ENCODE data around the gene ERG. TPM values are rescaled to one million over a fixed set of nuclear protein-coding genes. Genes with fewer than 3 reads are reported as not detected.

Gene ERG
- total RNA-seq, 2 experiments from 2014 or later: not detected

GRCh38 chr21:38439426-38439825, 58.9 kb downstream of the ERG start:
- H3K36me3 Mint-ChIP-seq: no peaks in the 10 kb centered on the region
- intact Hi-C loops (cut with micrococcal nuclease): no loop called here

GRCh38 chr21:38438462-38438893, 59.8 kb downstream of the ERG start:
- no peak for DNase-seq
- Mint-ChIP-seq H3K36me3 (no peaks in the 10 kb centered on the region), H3K4me1 (ENCODE audit: low read depth) (no peaks in the 10 kb centered on the region), H3K27me3 (no peaks in the 10 kb centered on the region), H3K9me3 (no peaks in the 10 kb centered on the region), H3K4me3 (no peak overlapping the region), H3K27ac (no peak overlapping the region)
- ChIA-PET POLR2A (no interaction called here), CTCF (no interaction called here)
- intact Hi-C loops (cut with micrococcal nuclease): no loop called here

More at GRCh38 chr21:38439426-38439825, 58.9 kb downstream of the ERG start:
- Mint-ChIP-seq H3K9me3 (no peaks in the 10 kb centered on the region), H3K27ac (no peak overlapping the region), H3K4me3 (no peak overlapping the region), H3K27me3 (no peaks in the 10 kb centered on the region), H3K4me1 (ENCODE audit: low read depth) (no peaks in the 10 kb centered on the region)
- ChIA-PET CTCF (no interaction called here), POLR2A (no interaction called here)
- no peak for DNase-seq

- Mint-ChIP-seq H3K4me3 (no peak overlapping the region), H3K27me3 (no peaks in the 10 kb centered on the region), H3K4me1 (ENCODE audit: low read depth) (no peaks in the 10 kb centered on the region)
These were observed 61.9 kb downstream of the ERG start for GRCh38 chr21:38436341-38436740.

GRCh38 chr21:38434913-38435533, 63.3 kb downstream of the ERG start:
- Mint-ChIP-seq H3K4me1 (ENCODE audit: low read depth) (no peaks in the 10 kb centered on the region), H3K36me3 (no peaks in the 10 kb centered on the region), H3K27ac (no peak overlapping the region), H3K4me3 (no peak overlapping the region), H3K9me3 (no peaks in the 10 kb centered on the region), H3K27me3 (no peaks in the 10 kb centered on the region)
- ChIA-PET POLR2A (no interaction called here), CTCF (no interaction called here)
- intact Hi-C loops (cut with micrococcal nuclease): no loop called here
- no peak for DNase-seq

More at GRCh38 chr21:38436341-38436740, 61.9 kb downstream of the ERG start:
- Mint-ChIP-seq H3K36me3 (no peaks in the 10 kb centered on the region), H3K27ac (no peak overlapping the region), H3K9me3 (no peaks in the 10 kb centered on the region)
- ChIA-PET POLR2A (no interaction called here), CTCF (no interaction called here)
- DNase-seq: no peak
- intact Hi-C loops (cut with micrococcal nuclease): no loop called here

- no peaks in the 10 kb centered on the region for H3K4me1 Mint-ChIP-seq (ENCODE audit: low read depth)
- no peak overlapping the region for H3K4me3 Mint-ChIP-seq
- intact Hi-C loops (cut with micrococcal nuclease): no loop called here
- H3K27ac Mint-ChIP-seq: no peak overlapping the region
- ChIA-PET CTCF (no interaction called here), POLR2A (no interaction called here)
- no peak for DNase-seq
- H3K36me3 Mint-ChIP-seq: no peaks in the 10 kb centered on the region
- H3K27me3 Mint-ChIP-seq: no peaks in the 10 kb centered on the region
- no peaks in the 10 kb centered on the region for H3K9me3 Mint-ChIP-seq
These were observed 64.8 kb downstream of the ERG start for GRCh38 chr21:38433471-38433870.

GRCh38 chr21:38430401-38430984, 67.8 kb downstream of the ERG start:
- CTCF ChIA-PET: no interaction called here
- POLR2A ChIA-PET: no interaction called here
- H3K9me3 Mint-ChIP-seq: no peaks in the 10 kb centered on the region
- no peaks in the 10 kb centered on the region for H3K36me3 Mint-ChIP-seq
- H3K27ac Mint-ChIP-seq: no peak overlapping the region
- H3K27me3 Mint-ChIP-seq: peaks cover 2% of the 10 kb centered on the region
- DNase-seq: no peak
- no peak overlapping the region for H3K4me3 Mint-ChIP-seq
- intact Hi-C loops (cut with micrococcal nuclease): no loop called here
- no peaks in the 10 kb centered on the region for H3K4me1 Mint-ChIP-seq (ENCODE audit: low read depth)

- POLR2A ChIA-PET: no interaction called here
- no peak for DNase-seq
- Mint-ChIP-seq H3K9me3 (no peaks in the 10 kb centered on the region), H3K27ac (no peak overlapping the region), H3K4me3 (no peak overlapping the region), H3K36me3 (no peaks in the 10 kb centered on the region), H3K27me3 (peaks cover 4% of the 10 kb centered on the region), H3K4me1 (ENCODE audit: low read depth) (no peaks in the 10 kb centered on the region)
- intact Hi-C loops (cut with micrococcal nuclease): no loop called here
- CTCF ChIA-PET: no interaction called here
These were observed 69.3 kb downstream of the ERG start for GRCh38 chr21:38429011-38429410.

GRCh38 chr21:38428211-38428610, 70.1 kb downstream of the ERG start:
- Mint-ChIP-seq H3K27ac (no peak overlapping the region), H3K4me1 (ENCODE audit: low read depth) (no peaks in the 10 kb centered on the region), H3K27me3 (peaks cover 4% of the 10 kb centered on the region), H3K4me3 (no peak overlapping the region), H3K36me3 (no peaks in the 10 kb centered on the region), H3K9me3 (no peaks in the 10 kb centered on the region)
- CTCF ChIA-PET: no interaction called here
- POLR2A ChIA-PET: interaction anchor here (0.8 kb wide), 1 partner anchor 11 kb away, joined by 3 read pairs; no protein-coding TSS in a partner anchor
- intact Hi-C loops (cut with micrococcal nuclease): no loop called here
- DNase-seq: no peak

- Mint-ChIP-seq H3K27me3 (peaks cover 4% of the 10 kb centered on the region), H3K4me1 (ENCODE audit: low read depth) (no peaks in the 10 kb centered on the region), H3K27ac (no peak overlapping the region), H3K9me3 (no peaks in the 10 kb centered on the region), H3K36me3 (no peaks in the 10 kb centered on the region), H3K4me3 (no peak overlapping the region)
- POLR2A ChIA-PET: no interaction called here
- CTCF ChIA-PET: no interaction called here
- intact Hi-C loops (cut with micrococcal nuclease): no loop called here
- DNase-seq: no peak
These were observed 73.8 kb downstream of the ERG start for GRCh38 chr21:38424305-38425019.

- no peak overlapping the region for H3K4me3 Mint-ChIP-seq
- CTCF ChIA-PET: no interaction called here
- POLR2A ChIA-PET: no interaction called here
- intact Hi-C loops (cut with micrococcal nuclease): no loop called here
- H3K4me1 Mint-ChIP-seq (ENCODE audit: low read depth): no peaks in the 10 kb centered on the region
- H3K27ac Mint-ChIP-seq: no peak overlapping the region
- peaks cover 4% of the 10 kb centered on the region for H3K27me3 Mint-ChIP-seq
- H3K36me3 Mint-ChIP-seq: no peaks in the 10 kb centered on the region
- no peaks in the 10 kb centered on the region for H3K9me3 Mint-ChIP-seq
- DNase-seq: no peak
These were observed 76.2 kb downstream of the ERG start for GRCh38 chr21:38422082-38422481.

GRCh38 chr21:38420140-38420539, 78.1 kb downstream of the ERG start:
- peaks cover 2% of the 10 kb centered on the region for H3K27me3 Mint-ChIP-seq
- ChIA-PET POLR2A (no interaction called here), CTCF (no interaction called here)
- intact Hi-C loops (cut with micrococcal nuclease): no loop called here
- DNase-seq: no peak
- H3K4me1 Mint-ChIP-seq (ENCODE audit: low read depth): no peaks in the 10 kb centered on the region
- no peak overlapping the region for H3K27ac Mint-ChIP-seq
- H3K36me3 Mint-ChIP-seq: no peaks in the 10 kb centered on the region
- H3K4me3 Mint-ChIP-seq: no peak overlapping the region
- H3K9me3 Mint-ChIP-seq: no peaks in the 10 kb centered on the region

GRCh38 chr21:38417726-38418125, 80.6 kb downstream of the ERG start:
- DNase-seq: no peak
- CTCF ChIA-PET: no interaction called here
- Mint-ChIP-seq H3K27ac (no peak overlapping the region), H3K4me3 (no peak overlapping the region), H3K27me3 (peaks cover 5% of the 10 kb centered on the region), H3K9me3 (no peaks in the 10 kb centered on the region), H3K4me1 (ENCODE audit: low read depth) (no peaks in the 10 kb centered on the region), H3K36me3 (no peaks in the 10 kb centered on the region)
- POLR2A ChIA-PET: interaction anchor here (1.0 kb wide), 1 partner anchor 10 kb away, joined by 3 read pairs; no protein-coding TSS in a partner anchor
- intact Hi-C loops (cut with micrococcal nuclease): no loop called here

GRCh38 chr21:38416791-38417190, 81.5 kb downstream of the ERG start:
- H3K27me3 Mint-ChIP-seq: peaks cover 5% of the 10 kb centered on the region
- H3K4me3 Mint-ChIP-seq: no peak overlapping the region
- intact Hi-C loops (cut with micrococcal nuclease): no loop called here
- H3K9me3 Mint-ChIP-seq: peaks cover 4% of the 10 kb centered on the region
- H3K36me3 Mint-ChIP-seq: peaks cover 3% of the 10 kb centered on the region
- no peak overlapping the region for H3K27ac Mint-ChIP-seq
- POLR2A ChIA-PET: interaction anchor here (1.0 kb wide), 1 partner anchor 11 kb away, joined by 3 read pairs; no protein-coding TSS in a partner anchor
- DNase-seq: no peak
- CTCF ChIA-PET: no interaction called here
- H3K4me1 Mint-ChIP-seq (ENCODE audit: low read depth): no peaks in the 10 kb centered on the region

Measured in activated CD4-positive, alpha-beta memory T cell treated with anti-CD3 and anti-CD28 coated beads for 36 hours (primary cell).